HepG2 (cell line): ENCODE measurements around the gene TMEM233. TPM values are rescaled to one million over a fixed set of nuclear protein-coding genes. Genes with fewer than 3 reads are reported as not detected.

Experiments
- CHD4 ChIP-seq: fragments of 200-600 bp; sonication (generic); IDR thresholded peaks from 2 replicates; pipeline ENCODE4 v1.7.0; 2017; ENCODE audit warnings: mild to moderate bottlenecking, low read length, borderline replicate concordance
- CREM ChIP-seq, 2 experiments: sonication (generic) in 1 of 2; formaldehyde crosslinking in 1 of 2; IDR thresholded peaks; 2 replicates each; pipeline versions ENCODE4 v1.4.0 to v1.6.1; 2016 to 2020; ENCODE audit warnings: antibody characterized with exemption in 1 of 2, mild to moderate bottlenecking in 1 of 2, missing genetic modification reagents in 1 of 2
- ELF1 ChIP-seq: sonication (generic); formaldehyde crosslinking; IDR thresholded peaks from 2 replicates; pipeline ENCODE4 v1.4.0; 2020; ENCODE audit warnings: missing genetic modification reagents
- GABPB1 ChIP-seq: IDR thresholded peaks from 2 replicates; pipeline ENCODE4 v1.6.1; 2016; ENCODE audit warnings: mild to moderate bottlenecking, missing genetic modification reagents, moderate library complexity, missing compliant biosample characterization
- GZF1 ChIP-seq: sonication (generic); formaldehyde crosslinking; IDR thresholded peaks from 2 replicates; pipeline ENCODE4 v1.5.1; 2020; ENCODE audit warnings: mild to moderate bottlenecking, missing genetic modification reagents
- HDAC2 ChIP-seq: sonication (generic); formaldehyde crosslinking; IDR thresholded peaks from 2 replicates; pipeline ENCODE4 v1.4.0; 2020; ENCODE audit warnings: missing genetic modification reagents
- MTA3 ChIP-seq: sonication (generic); formaldehyde crosslinking; IDR thresholded peaks from 2 replicates; pipeline ENCODE4 v1.4.0; 2020; ENCODE audit warnings: missing genetic modification reagents
- POLR2G ChIP-seq: fragments of 200-400 bp; formaldehyde crosslinking; IDR thresholded peaks from 2 replicates; pipeline ENCODE4 v1.6.1; 2018; ENCODE audit warnings: mild to moderate bottlenecking, low read depth, low read length, moderate library complexity
- SOX6 ChIP-seq, 2 experiments: fragments of 450-650 bp in 1 of 2; sonication (generic) in 1 of 2; formaldehyde crosslinking in 1 of 2; IDR thresholded peaks; 2 replicates each; pipeline versions ENCODE4 v1.4.0 to v1.6.1; 2017 to 2020; ENCODE audit warnings: antibody characterized with exemption in 1 of 2, mild to moderate bottlenecking in 1 of 2, missing genetic modification reagents in 1 of 2
- SP5 ChIP-seq: IDR thresholded peaks from 2 replicates; pipeline ENCODE4 v1.6.1; 2016; ENCODE audit warnings: low read depth, borderline replicate concordance
- SYNCRIP ChIP-seq: fragments of 200-400 bp; formaldehyde crosslinking; IDR thresholded peaks from 2 replicates; pipeline ENCODE4 v1.6.1; 2018; ENCODE audit warnings: mild to moderate bottlenecking, low read depth, low read length; ENCODE audit not compliant: insufficient read depth
- TOPORS ChIP-seq: sonication (generic); formaldehyde crosslinking; IDR thresholded peaks from 2 replicates; pipeline ENCODE4 v1.8.0; 2023; ENCODE audit warnings: mild to moderate bottlenecking, missing genetic modification reagents
- ZBTB1 ChIP-seq: sonication (generic); formaldehyde crosslinking; IDR thresholded peaks from 2 replicates; pipeline ENCODE4 v1.4.0; 2020; ENCODE audit warnings: missing genetic modification reagents, borderline replicate concordance
- ZNF225 ChIP-seq: sonication (generic); formaldehyde crosslinking; IDR thresholded peaks from 2 replicates; pipeline ENCODE4 v1.4.0; 2020; ENCODE audit warnings: mild to moderate bottlenecking, missing genetic modification reagents
- ZNF354B ChIP-seq: sonication (generic); formaldehyde crosslinking; IDR thresholded peaks from 2 replicates; pipeline ENCODE4 v1.8.0; 2022; ENCODE audit warnings: mild to moderate bottlenecking, missing genetic modification reagents
- ZNF563 ChIP-seq: sonication (generic); formaldehyde crosslinking; IDR thresholded peaks from 2 replicates; pipeline ENCODE4 v1.8.0; 2022; ENCODE audit warnings: mild to moderate bottlenecking, moderate library complexity, missing genetic modification reagents
- ZNF724P ChIP-seq: sonication (generic); formaldehyde crosslinking; IDR thresholded peaks from 2 replicates; pipeline ENCODE4 v1.8.0; 2022; ENCODE audit warnings: missing genetic modification reagents, borderline replicate concordance
- ZNF766 ChIP-seq: sonication (generic); formaldehyde crosslinking; IDR thresholded peaks from 2 replicates; pipeline ENCODE4 v1.5.0; 2020; ENCODE audit warnings: missing genetic modification reagents, borderline replicate concordance
- ZNF776 ChIP-seq: sonication (generic); formaldehyde crosslinking; IDR thresholded peaks from 2 replicates; pipeline ENCODE4 v1.4.0; 2020; ENCODE audit warnings: mild to moderate bottlenecking, missing genetic modification reagents
- ZNF83 ChIP-seq: sonication (generic); formaldehyde crosslinking; IDR thresholded peaks from 2 replicates; pipeline ENCODE4 v1.4.0; 2020; ENCODE audit warnings: missing genetic modification reagents, mild to moderate bottlenecking, borderline replicate concordance
- ZNF879 ChIP-seq: sonication (generic); formaldehyde crosslinking; IDR thresholded peaks from 2 replicates; pipeline ENCODE4 v1.8.1; 2023; ENCODE audit warnings: missing genetic modification reagents
- ZSCAN21 ChIP-seq: sonication (generic); formaldehyde crosslinking; IDR thresholded peaks from 2 replicates; pipeline ENCODE4 v1.8.0; 2022; ENCODE audit warnings: mild to moderate bottlenecking, missing genetic modification reagents, moderate library complexity, borderline replicate concordance
- ZSCAN25 ChIP-seq: sonication (generic); formaldehyde crosslinking; IDR thresholded peaks from 2 replicates; pipeline ENCODE4 v1.8.0; 2022; ENCODE audit warnings: mild to moderate bottlenecking, missing genetic modification reagents
- polyA plus RNA-seq, 8 experiments: library from polyadenylated mRNA; depleted of rRNA in 3 of 8; stranded (reverse) in 7 of 8; unstranded in 1 of 8; fragments of >200 nt; fragmentation: Illumina TruSeq in 4 of 8; extraction: Trizol in 4 of 8; gene quantifications; 2 replicates each; pipeline versions ENCODE4 v1.2.1 to v1.2.3, GENCODE V29; 2011 to 2016; ENCODE audit warnings: low read depth in 4 of 8, missing spikeins in 1 of 8, mixed read lengths in 1 of 8; ENCODE audit not compliant: insufficient read depth in 1 of 8
- total RNA-seq, 5 experiments: library from RNA; depleted of rRNA; stranded (reverse); fragments of >200 nt; fragmentation: Illumina TruSeq; extraction: Trizol; gene quantifications; 2 replicates each; pipeline ENCODE4 v1.2.3, GENCODE V29; 2016; ENCODE audit warnings: low read depth in 1 of 5
- TF ChIP-seq, protein P1 (sequence below): sonication (generic); formaldehyde crosslinking; IDR thresholded peaks from 2 replicates; pipeline ENCODE4 v1.8.0; 2022; ENCODE audit warnings: mild to moderate bottlenecking, missing genetic modification reagents
- TF ChIP-seq, protein P2 (sequence below): sonication (generic); formaldehyde crosslinking; IDR thresholded peaks from 2 replicates; pipeline ENCODE4 v1.4.0; 2020; ENCODE audit warnings: mild to moderate bottlenecking, low read depth, missing genetic modification reagents
- TF ChIP-seq, protein P3 (sequence below): sonication (generic); formaldehyde crosslinking; IDR thresholded peaks from 2 replicates; pipeline ENCODE4 v1.5.1; 2020; ENCODE audit warnings: missing genetic modification reagents, mild to moderate bottlenecking, borderline replicate concordance

The TMEM233 gene
- total and polyA plus RNA-seq, 2 of the 13 experiments (the other 11 are each of a cell fraction or from before 2014, with no cell fraction given), result 0.03 TPM; not detected in 1

DNA sequence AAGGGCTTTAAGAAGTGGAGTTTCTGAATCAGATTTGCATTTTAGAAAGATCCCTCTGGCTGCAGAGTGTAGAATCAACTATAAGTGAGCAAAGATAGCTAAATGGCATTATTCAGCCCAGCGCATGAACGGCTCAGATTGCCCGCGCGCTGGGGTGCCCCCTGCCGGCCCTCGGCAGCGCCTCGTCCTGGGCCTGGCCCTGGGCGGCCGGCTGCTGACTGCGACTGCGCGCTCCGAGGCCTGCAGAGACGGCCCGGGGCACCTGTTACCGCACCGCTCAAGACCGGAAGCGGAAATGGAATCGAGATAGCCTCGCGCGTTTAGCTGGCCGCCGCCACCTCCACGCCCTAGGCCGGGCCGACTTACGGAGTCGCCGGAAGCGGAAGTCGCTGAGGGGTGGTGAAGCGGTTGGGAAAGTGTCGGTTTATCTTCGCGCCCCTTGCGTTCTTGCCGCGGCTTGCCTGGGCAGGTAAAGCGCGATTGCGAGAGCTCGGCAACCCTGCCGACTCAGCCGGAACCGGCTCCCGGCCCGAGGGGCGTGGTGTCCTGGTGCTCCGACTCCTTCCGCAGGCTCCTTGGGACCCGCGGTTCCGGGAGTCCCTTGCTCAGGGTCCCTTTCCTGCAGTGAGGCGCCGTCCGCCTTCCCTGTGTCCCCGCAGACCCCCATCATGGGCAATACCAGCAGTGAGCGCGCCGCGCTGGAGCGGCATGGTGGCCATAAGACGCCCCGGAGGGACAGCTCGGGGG, 74.2 kb downstream of the TMEM233 start, which contains the start of gene PRKAB1 (continued):
- TF ChIP-seq MTA3 (CRISPR knock-in tag) (no peak), GZF1 (CRISPR knock-in tag) (0 out of 2 replicates have a peak, but pooled peaks have one; percentile 33), SYNCRIP (no peak), SP5 (CRISPR knock-in tag) (no peak), ZNF354B (CRISPR knock-in tag) (peak; percentile 86; the same call in 1 of the 2 replicates), TOPORS (CRISPR knock-in tag) (peak; percentile 59; the same call in 1 of the 2 replicates), HDAC2 (peak; percentile 76), CREM (IDR thresholded peaks at IDR 0.05) (peak; percentile 54), CREM (CRISPR knock-in tag; IDR thresholded peaks at IDR 0.05) (no peak), ZBTB1 (CRISPR knock-in tag) (peak; percentile 97), POLR2G (peak; percentile 87), GABPB1 (CRISPR knock-in tag) (peak; percentile 99), ZNF225 (CRISPR knock-in tag) (peak; percentile 88), ZNF766 (no peak), SOX6 (IDR thresholded peaks at IDR 0.05) (no peak), SOX6 (CRISPR knock-in tag; IDR thresholded peaks at IDR 0.05) (peak; percentile 68), ZNF879 (CRISPR knock-in tag) (0 out of 2 replicates have a peak, but pooled peaks have one; percentile 62), ZSCAN21 (CRISPR knock-in tag) (peak; percentile 93; the same call in 1 of the 2 replicates), ZNF563 (CRISPR knock-in tag) (peak; percentile 46), ZSCAN25 (CRISPR knock-in tag) (no peak), ZNF83 (CRISPR knock-in tag) (peak; percentile 73; the same call in 1 of the 2 replicates), ZNF776 (peak; percentile 87), CHD4 (no peak), ZNF724P (CRISPR knock-in tag) (no peak), ELF1 (peak; percentile 96)
- TF ChIP-seq, protein P1, sequence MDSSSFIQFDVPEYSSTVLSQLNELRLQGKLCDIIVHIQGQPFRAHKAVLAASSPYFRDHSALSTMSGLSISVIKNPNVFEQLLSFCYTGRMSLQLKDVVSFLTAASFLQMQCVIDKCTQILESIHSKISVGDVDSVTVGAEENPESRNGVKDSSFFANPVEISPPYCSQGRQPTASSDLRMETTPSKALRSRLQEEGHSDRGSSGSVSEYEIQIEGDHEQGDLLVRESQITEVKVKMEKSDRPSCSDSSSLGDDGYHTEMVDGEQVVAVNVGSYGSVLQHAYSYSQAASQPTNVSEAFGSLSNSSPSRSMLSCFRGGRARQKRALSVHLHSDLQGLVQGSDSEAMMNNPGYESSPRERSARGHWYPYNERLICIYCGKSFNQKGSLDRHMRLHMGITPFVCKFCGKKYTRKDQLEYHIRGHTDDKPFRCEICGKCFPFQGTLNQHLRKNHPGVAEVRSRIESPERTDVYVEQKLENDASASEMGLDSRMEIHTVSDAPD, result 0 out of 2 replicates have a peak, but pooled peaks have one; percentile 31
- TF ChIP-seq, protein P2, sequence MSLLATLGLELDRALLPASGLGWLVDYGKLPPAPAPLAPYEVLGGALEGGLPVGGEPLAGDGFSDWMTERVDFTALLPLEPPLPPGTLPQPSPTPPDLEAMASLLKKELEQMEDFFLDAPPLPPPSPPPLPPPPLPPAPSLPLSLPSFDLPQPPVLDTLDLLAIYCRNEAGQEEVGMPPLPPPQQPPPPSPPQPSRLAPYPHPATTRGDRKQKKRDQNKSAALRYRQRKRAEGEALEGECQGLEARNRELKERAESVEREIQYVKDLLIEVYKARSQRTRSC (CRISPR knock-in tag), result no peak
- TF ChIP-seq, protein P3, sequence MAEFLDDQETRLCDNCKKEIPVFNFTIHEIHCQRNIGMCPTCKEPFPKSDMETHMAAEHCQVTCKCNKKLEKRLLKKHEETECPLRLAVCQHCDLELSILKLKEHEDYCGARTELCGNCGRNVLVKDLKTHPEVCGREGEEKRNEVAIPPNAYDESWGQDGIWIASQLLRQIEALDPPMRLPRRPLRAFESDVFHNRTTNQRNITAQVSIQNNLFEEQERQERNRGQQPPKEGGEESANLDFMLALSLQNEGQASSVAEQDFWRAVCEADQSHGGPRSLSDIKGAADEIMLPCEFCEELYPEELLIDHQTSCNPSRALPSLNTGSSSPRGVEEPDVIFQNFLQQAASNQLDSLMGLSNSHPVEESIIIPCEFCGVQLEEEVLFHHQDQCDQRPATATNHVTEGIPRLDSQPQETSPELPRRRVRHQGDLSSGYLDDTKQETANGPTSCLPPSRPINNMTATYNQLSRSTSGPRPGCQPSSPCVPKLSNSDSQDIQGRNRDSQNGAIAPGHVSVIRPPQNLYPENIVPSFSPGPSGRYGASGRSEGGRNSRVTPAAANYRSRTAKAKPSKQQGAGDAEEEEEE (CRISPR knock-in tag), result no peak
